Measurements from ENCODE around the gene IKZF4.

The IKZF4 gene

DNA sequence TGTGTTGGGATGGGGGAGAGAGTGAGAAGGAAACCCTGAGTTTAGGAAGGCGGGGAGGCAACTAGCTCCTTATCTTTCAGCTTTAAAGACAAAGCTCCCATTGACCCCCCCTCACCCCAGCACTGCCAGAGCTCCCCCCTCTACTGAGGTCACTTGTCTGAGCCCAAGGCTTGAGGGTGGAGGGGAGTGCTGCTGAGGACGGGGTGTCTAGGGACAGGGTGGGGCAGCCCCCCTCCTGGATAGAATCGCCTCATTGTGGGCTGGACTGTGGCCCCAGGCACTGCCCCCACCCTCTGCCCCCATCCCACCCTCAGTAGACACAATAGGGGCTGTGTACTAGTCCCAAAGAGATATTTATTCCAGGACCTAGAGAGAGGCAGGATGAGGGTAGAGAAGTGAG lies 62.1 kb downstream of the IKZF4 start:
- no peak for DNase-seq (ENCODE audit: low read depth)

DNA sequence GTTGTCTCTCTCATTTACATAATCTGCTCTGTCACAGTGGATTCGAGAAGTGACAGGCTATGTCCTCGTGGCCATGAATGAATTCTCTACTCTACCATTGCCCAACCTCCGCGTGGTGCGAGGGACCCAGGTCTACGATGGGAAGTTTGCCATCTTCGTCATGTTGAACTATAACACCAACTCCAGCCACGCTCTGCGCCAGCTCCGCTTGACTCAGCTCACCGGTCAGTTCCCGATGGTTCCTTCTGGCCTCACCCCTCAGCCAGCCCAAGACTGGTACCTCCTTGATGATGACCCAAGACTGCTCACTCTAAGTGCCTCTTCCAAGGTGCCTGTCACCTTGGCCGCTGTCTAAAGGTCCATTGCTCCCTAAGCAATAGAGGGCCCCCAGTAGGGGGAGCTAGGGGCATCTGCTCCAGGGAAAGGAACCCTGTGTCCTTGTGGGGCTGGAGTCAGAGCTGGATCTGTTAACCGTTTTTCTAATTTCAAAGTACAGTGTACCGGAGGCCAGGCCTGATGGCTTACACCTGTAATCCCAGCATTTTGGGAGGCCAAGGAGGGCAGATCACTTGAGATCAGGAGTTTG lies 64.2 kb downstream of the IKZF4 start:
- DNase-seq (ENCODE audit: low read depth), result peak; percentile 23

GRCh38 chr12:56086096-56086495 lies 65.3 kb downstream of the IKZF4 start:
- DNase-seq (ENCODE audit: low read depth), result peak; percentile 14

GRCh38 chr12:56086608-56087007 lies 65.8 kb downstream of the IKZF4 start:
- no peak for DNase-seq (ENCODE audit: low read depth)

- DNase-seq (ENCODE audit: low read depth), result no peak
These were observed 66.4 kb downstream of the IKZF4 start for GRCh38 chr12:56087220-56087619.
